ENCODE results near the gene SGSM2. TPM values are rescaled to one million over a fixed set of nuclear protein-coding genes. Genes with fewer than 3 reads are reported as not detected.

The SGSM2 gene
- total and polyA plus RNA-seq, 2 experiments from 2014 or later: 99.3 to 106 TPM

GRCh38 chr17:2362016-2362415 is 24.7 kb downstream of the SGSM2 start:
- no peak for TF ChIP-seq CTCF (IDR thresholded peaks at IDR 0.05; ENCODE audit: low read depth, low read length)
- H3K27me3 ChIP-seq: no peaks in the 10 kb centered on the region
- no peak overlapping the region for H3K4me3 ChIP-seq
- no peaks in the 10 kb centered on the region for H3K9me3 ChIP-seq (ENCODE audit: low read depth)
- DNase-seq (ENCODE audit: low read depth in 1 of 2, low spot score in 1 of 2): no peak
- no peaks in the 10 kb centered on the region for H3K4me1 ChIP-seq (ENCODE audit: low read depth)
- H3K27ac ChIP-seq: no peak overlapping the region
- H3K36me3 ChIP-seq: no peaks in the 10 kb centered on the region

- no peak for DNase-seq (ENCODE audit: low read depth in 1 of 2, low spot score in 1 of 2)
These were observed 25.1 kb downstream of the SGSM2 start for GRCh38 chr17:2362416-2362815.

GRCh38 chr17:2362881-2363280 is 25.6 kb downstream of the SGSM2 start:
- no peak overlapping the region for H3K4me3 ChIP-seq
- no peak overlapping the region for H3K27ac ChIP-seq
- no peak for TF ChIP-seq CTCF (IDR thresholded peaks at IDR 0.05; ENCODE audit: low read depth, low read length)
- H3K4me1 ChIP-seq (ENCODE audit: low read depth): no peaks in the 10 kb centered on the region
- H3K9me3 ChIP-seq (ENCODE audit: low read depth): no peaks in the 10 kb centered on the region
- no peaks in the 10 kb centered on the region for H3K36me3 ChIP-seq
- no peaks in the 10 kb centered on the region for H3K27me3 ChIP-seq
- no peak for DNase-seq (ENCODE audit: low read depth in 1 of 2, low spot score in 1 of 2)

More at GRCh38 chr17:2362416-2362815, 25.1 kb downstream of the SGSM2 start:
- no peak overlapping the region for H3K27ac ChIP-seq
- H3K27me3 ChIP-seq: no peaks in the 10 kb centered on the region
- H3K4me1 ChIP-seq (ENCODE audit: low read depth): no peaks in the 10 kb centered on the region
- TF ChIP-seq CTCF (IDR thresholded peaks at IDR 0.05; ENCODE audit: low read depth, low read length): no peak
- no peaks in the 10 kb centered on the region for H3K9me3 ChIP-seq (ENCODE audit: low read depth)
- H3K36me3 ChIP-seq: no peaks in the 10 kb centered on the region
- H3K4me3 ChIP-seq: no peak overlapping the region

- Histone ChIP-seq H3K4me3 (no peak overlapping the region), H3K36me3 (no peaks in the 10 kb centered on the region), H3K9me3 (ENCODE audit: low read depth) (no peaks in the 10 kb centered on the region), H3K4me1 (ENCODE audit: low read depth) (no peaks in the 10 kb centered on the region), H3K27ac (no peak overlapping the region), H3K27me3 (no peaks in the 10 kb centered on the region)
- DNase-seq (ENCODE audit: low read depth in 1 of 2, low spot score in 1 of 2): no peak
- TF ChIP-seq CTCF (IDR thresholded peaks at IDR 0.05; ENCODE audit: low read depth, low read length): no peak
These were observed 26.0 kb downstream of the SGSM2 start for GRCh38 chr17:2363318-2363717.

GRCh38 chr17:2363851-2364762 is 26.8 kb downstream of the SGSM2 start:
- Histone ChIP-seq H3K4me1 (ENCODE audit: low read depth) (no peaks in the 10 kb centered on the region), H3K4me3 (no peak overlapping the region), H3K9me3 (ENCODE audit: low read depth) (no peaks in the 10 kb centered on the region), H3K27me3 (no peaks in the 10 kb centered on the region), H3K36me3 (no peaks in the 10 kb centered on the region), H3K27ac (no peak overlapping the region)
- DNase-seq (ENCODE audit: low read depth in 1 of 2, low spot score in 1 of 2): no peak
- TF ChIP-seq CTCF (IDR thresholded peaks at IDR 0.05; ENCODE audit: low read depth, low read length): no peak
